HG03521 (cell line): Measurements from ENCODE around the gene METTL24.
"Not testable (repeated sequence)": the region's sequence is repeated elsewhere in the genome, so short reads cannot be mapped to it uniquely, and the experiment has no call there.

Experiments
- ATAC-seq: cut with Tn5 transposase; IDR thresholded peaks from one replicate; pipeline ENCODE4 v1.9.1; 2021; ENCODE audit warnings: mild to moderate bottlenecking, moderate library complexity; ENCODE audit not compliant: unreplicated experiment

The METTL24 gene

DNA sequence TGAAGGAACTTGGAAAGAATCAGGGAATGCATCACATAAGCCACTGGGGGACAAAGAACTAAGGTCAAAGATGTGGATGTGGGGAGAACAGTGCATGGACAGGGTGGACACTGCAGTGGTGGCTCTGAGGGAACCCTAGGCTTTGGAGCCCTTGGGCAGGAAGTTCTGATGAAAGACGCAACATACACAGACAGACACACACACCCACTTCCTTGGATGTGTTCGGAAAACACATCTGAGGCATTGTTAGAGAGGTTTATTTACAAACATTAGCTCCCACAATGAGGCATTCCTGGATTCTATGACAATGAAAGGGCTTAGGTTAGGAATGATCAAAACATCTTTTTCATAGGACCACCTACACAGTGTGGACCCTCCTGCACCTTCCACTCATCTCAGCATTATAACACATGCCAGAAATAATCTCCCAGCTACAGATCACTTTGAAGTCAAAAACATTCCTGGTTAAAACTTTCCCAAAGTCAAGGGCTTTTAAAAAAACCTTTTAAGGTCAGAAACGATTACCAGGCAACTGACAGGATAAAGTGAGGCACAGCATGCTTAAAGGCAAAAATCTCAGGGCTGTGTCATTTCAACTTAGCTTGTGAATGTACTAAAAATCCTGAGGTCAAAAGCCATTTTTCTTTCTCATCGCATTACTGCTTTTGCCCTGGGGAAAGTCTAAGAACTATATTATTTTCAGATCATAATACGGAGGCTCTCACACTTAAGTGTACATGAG lies 6.4 kb upstream of the METTL24 start:
- ATAC-seq = no peak

- ATAC-seq = no peak
Measured at GRCh38 chr6:110363748-110364147, 5.6 kb upstream of the METTL24 start.

DNA sequence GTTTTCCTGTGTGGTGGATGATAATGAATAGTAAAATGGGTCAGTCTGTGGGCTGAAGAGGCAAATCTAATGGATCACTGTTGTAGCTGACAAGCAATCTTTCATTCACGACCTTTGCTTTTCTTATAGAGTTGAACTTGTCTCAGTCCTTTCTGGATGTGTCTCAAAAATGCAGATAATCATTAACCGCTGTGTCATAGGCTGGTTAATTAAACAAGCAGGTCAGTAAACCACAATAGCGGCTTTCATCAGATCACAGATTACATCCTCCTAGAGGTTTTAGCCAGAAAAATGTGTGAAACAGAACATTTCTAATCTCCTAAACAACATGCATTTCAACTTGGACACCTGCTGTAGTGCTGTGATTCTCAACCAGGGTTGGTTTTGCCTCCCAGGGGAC lies 2.5 kb upstream of the METTL24 start:
- no peak for ATAC-seq

DNA sequence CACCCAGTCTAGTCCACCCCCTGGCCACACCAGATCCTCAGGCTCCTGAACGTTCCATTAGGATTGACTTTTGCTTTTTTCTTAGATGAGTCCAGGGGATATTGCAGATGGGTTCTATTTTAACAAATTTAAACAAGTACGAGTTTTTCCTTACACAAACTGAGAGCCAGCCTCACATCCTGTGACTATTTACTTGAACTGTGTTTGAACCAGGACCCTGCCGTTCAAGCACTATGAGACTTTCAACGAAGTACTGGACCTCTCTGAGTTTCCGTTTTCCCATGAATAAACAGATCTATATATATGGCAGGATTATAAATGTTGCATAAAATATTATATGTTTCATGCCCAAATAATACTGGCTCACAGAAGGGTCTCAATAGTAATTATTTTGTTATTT lies 1.4 kb upstream of the METTL24 start:
- no peak for ATAC-seq

GRCh38 chr6:110358553-110359160 lies 508 bp upstream of the METTL24 start:
- ATAC-seq = no peak

GRCh38 chr6:110357298-110357663 lies 868 bp downstream of the METTL24 start:
- no peak for ATAC-seq

DNA sequence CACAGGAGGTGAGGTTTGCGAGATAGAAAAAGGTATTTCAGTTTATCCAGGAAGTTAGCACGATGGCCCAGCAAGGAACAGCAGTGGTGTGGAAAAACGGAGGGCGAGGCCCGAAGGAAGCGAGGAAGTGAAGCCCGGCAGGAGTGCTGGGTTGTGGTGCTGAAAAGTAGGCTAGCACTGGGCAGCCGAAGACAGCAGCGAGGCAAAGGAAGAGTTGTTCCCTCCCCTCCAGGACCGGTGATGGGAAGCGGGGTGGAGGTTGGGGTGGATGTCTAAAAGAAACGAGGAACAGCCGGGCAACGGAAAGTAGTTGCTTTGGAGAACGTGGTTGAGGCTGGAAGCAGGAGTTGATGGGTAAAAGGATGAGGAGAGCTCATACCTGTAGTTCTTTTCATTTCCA lies 1.4 kb downstream of the METTL24 start:
- no peak for ATAC-seq

DNA sequence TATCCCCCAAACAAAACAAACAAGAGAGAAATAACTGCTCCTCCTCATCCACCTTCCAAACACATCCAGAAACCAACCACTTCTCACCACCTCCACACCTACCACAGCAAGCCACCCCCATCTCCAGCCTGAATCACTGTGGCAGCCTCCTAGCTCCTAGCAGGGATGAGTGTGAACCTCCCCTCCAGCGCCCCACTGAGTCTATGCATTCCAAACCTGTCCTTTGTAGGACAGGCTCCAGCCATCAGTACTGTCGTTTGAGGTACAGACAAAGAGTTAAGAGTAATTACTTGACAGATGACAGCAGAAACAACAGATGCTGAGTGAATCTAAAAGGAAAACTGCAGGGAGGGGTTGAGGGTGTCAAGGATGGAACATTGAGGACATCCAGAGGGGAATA lies 2.4 kb downstream of the METTL24 start:
- no peak for ATAC-seq

DNA sequence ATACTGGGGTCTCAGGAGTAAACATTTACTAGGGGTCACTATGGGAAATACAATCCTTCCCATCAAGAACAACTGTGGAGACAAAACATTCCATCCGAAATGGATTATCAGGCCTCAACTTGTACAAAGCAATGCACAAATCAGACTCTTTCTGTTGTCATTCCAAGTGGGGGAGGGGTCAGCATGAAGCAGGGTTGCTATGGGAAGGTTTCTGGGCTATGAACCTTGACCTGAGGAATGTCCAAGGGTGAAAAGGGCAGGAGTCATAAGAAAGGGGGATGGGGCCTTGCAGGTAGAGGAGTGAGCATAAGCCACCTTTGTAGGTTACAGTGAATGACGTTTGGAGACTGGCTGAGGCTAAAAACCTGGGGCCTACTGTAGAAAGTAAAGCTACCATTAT lies 3.1 kb downstream of the METTL24 start:
- ATAC-seq = no peak

DNA sequence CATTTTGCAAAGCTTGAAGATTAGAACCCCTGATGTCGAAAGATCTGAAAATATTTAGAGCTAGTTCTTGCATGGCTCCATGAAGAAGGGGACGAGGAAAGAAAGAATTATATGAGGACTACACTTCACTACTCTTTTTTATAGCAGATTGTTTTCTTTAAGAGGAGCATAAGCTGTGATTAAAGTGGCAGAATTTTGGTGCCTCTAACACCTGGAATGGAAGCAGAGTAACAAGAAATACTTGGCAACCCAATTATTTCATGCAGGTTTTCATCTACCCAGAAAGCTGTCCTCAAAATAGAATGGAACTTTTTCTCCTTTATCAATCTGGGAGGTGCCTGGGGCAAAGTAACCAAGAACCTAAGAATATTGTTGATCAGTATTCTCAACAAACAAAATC lies 4.0 kb downstream of the METTL24 start:
- no peak for ATAC-seq

DNA sequence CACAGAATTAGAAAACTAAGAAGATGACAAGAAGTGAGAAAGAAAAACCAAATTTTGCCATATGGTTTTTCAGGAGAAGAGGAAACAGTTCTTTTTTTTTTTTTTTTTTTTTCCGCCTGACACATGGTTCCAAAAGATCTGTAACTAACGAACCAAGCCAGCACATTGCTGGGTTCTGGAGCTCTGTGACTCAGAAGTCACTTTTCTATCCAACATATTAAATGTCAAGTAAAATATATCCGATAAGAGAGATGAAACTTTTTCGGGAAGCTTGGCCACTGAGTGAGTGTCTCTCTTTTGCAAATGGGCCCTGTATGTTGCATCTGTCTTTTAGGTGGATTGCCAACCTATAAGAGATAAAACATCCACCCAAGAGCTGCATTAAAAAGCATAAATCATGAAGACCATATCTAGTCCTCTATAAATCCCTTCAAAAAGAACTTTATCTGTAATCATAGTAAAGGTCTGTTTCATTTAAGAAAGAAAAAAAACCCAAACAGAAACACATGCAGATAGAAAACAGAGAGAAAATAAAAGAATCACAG lies 4.6 kb downstream of the METTL24 start:
- ATAC-seq = no peak

DNA sequence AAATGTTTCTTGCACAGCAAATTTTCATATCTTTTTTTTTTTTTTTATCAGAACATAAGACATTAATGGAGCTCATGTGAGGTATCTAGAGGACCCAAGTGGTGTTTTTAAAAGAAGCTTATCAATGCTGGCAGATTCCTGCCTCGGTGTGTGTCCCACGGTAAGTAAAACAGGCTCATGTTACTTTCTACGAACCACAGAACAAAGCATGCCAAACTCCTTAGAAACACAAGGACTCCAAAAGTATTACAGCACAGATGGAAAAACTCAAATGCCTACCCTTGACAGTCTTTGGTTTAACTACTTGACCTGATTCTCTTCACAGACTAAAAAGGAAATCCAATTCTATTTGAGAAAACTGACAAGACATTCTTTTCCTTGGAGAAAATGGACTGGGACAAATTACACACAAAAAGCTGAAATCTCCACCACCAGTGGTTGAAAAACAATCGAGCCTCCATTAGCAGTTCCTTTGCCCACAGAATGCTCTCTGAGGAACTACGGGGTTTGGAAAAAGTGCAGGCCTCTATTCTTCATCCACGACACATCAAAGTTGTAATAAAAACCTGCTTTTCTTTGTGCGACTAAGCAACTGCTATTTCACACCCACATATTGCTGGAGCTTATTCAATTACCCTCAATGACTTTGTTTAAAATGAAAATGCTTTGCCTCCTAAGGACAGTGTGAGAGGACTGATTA lies 5.4 kb downstream of the METTL24 start:
- ATAC-seq = no peak

- ATAC-seq = no peak
Measured at GRCh38 chr6:110351986-110352385, 6.2 kb downstream of the METTL24 start.

DNA sequence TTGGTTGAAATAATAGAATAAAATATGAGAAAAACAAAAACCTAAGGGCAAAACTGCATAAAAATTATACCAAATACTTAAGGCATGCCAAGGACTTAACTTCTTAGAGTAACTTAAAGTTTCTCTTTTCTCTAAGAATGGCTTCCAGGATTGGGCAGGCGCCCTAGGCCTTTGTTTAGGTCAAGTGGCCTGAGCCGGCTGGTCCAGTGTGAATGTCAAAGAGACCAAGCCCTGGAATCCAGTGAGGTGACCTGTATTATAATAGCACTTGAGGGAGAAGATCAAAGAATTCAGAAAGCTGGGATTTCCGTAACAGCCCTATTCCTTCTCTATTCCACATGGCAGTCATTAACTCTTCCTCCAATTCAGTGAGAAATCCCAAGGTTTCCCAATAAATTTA lies 6.6 kb downstream of the METTL24 start:
- no peak for ATAC-seq

GRCh38 chr6:110350593-110350992 lies 7.6 kb downstream of the METTL24 start:
- ATAC-seq = not testable (repeated sequence)

- ATAC-seq = no peak
Measured at GRCh38 chr6:110348961-110349690, 9.0 kb downstream of the METTL24 start.

DNA sequence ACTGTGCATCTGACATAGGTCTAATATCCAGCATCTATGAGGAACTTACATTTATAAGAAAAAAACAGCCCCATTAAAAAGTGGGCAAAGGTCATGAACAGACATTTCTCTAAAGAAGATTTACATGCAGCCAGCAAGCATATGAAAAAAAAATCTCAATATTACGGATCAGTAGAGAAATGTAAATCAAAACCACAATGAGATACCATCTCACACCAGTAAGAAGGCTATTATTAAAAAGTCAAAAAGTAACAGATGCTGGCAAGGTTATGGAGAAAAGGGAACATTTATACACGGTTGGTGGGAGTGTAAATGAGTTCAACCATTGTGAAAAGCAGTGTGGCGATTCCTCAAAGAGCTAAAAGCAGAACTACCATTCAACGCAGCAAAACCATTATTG lies 13.1 kb downstream of the METTL24 start:
- ATAC-seq = no peak

DNA sequence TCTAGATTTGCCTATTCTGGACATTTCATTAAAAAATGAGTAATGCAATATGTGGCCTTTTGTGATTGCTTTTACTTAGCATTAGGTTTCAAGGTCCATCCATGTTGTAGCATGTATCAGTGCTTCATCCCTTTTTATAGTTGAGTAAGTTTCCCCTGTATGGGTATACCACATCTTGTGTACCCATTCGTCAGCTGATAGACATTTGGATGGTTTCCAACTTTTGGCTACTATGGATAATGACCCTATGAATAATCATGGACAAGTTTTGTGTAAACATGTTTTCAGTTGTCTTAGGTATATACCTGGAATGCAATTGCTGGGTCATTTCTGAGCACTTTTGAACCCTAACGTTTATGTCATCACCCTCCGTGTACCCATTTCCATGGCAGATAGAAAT lies 15.4 kb downstream of the METTL24 start:
- no peak for ATAC-seq

GRCh38 chr6:110341663-110342596 lies 16.2 kb downstream of the METTL24 start:
- ATAC-seq = no peak

DNA sequence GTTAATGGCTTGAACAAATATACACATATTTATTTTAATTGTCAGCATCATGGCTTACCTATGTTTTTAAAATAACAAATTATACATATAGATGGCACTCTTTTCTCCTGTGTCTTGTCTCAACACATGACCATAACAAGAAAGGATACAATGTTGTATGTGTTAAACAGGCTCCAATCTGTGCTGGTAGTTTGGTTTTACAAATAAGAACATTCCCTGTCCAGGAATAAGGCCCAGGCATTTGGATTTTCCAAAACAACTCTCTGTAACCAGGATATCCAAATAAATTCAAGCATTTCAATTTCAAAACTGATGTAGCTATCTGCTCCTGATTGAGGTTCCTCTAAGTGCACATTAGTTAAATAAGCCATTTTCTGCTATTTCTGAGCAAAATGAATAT lies 17.1 kb downstream of the METTL24 start:
- ATAC-seq = no peak
